CD8-positive, alpha-beta memory T cell (primary cell): ENCODE data around the gene SRPK1. TPM values are rescaled to one million over a fixed set of nuclear protein-coding genes. Genes with fewer than 3 reads are reported as not detected.

Source experiments
- polyA plus RNA-seq: library from polyadenylated mRNA; unstranded; fragments of 300-500 nt; fragmentation: Illumina TruSeq; gene quantifications from one replicate; pipeline ENCODE4 v1.2.3, GENCODE V29; 2021
- total RNA-seq, 2 experiments: library from RNA; stranded (reverse); gene quantifications; one replicate each; pipeline ENCODE4 v1.2.3, GENCODE V29; 2021

The SRPK1 gene
- total and polyA plus RNA-seq, 3 experiments from 2014 or later, result 49.1 to 114 (median 114) TPM

Other genes starting within 250 kb of the SRPK1 start
- gene FKBP5, start 232.2 kb downstream of the SRPK1 start, total RNA-seq, result 10 to 100 TPM; 55.7 to 58.8 TPM
- gene FKBP5, start 232.2 kb downstream of the SRPK1 start, polyA plus RNA-seq, result 192 TPM
- gene ARMC12, start 184.1 kb downstream of the SRPK1 start, total RNA-seq, result under 1 TPM; 0.37 to 0.38 TPM
- gene ARMC12, start 184.1 kb downstream of the SRPK1 start, polyA plus RNA-seq, result 0.26 TPM
- gene CLPSL2, start 144.5 kb downstream of the SRPK1 start, total RNA-seq, result not detected
- not detected for gene CLPSL2, start 144.5 kb downstream of the SRPK1 start, polyA plus RNA-seq
- not detected for gene CLPSL1, start 140.1 kb downstream of the SRPK1 start, total RNA-seq
- not detected for gene CLPSL1, start 140.1 kb downstream of the SRPK1 start, polyA plus RNA-seq
- not detected for gene CLPS, start 123.8 kb downstream of the SRPK1 start, total RNA-seq
- gene CLPS, start 123.8 kb downstream of the SRPK1 start, polyA plus RNA-seq, result not detected
- gene LHFPL5, start 115.7 kb downstream of the SRPK1 start, total RNA-seq, result not detected
- gene LHFPL5, start 115.7 kb downstream of the SRPK1 start, polyA plus RNA-seq, result not detected
- gene SLC26A8, start 103.5 kb upstream of the SRPK1 start, total RNA-seq, result not detected
- gene SLC26A8, start 103.5 kb upstream of the SRPK1 start, polyA plus RNA-seq, result not detected
- 10 to 100 TPM; 46.5 to 48.4 TPM for gene MAPK14, start 106.7 kb upstream of the SRPK1 start, total RNA-seq
- 52.5 TPM for gene MAPK14, start 106.7 kb upstream of the SRPK1 start, polyA plus RNA-seq
- 10 to 100 TPM; 75.7 to 77.3 TPM for gene MAPK13, start 209.4 kb upstream of the SRPK1 start, total RNA-seq
- 46.4 TPM for gene MAPK13, start 209.4 kb upstream of the SRPK1 start, polyA plus RNA-seq